Caco-2 (cell line): ENCODE measurements around the gene ARPC4. TPM values are rescaled to one million over a fixed set of nuclear protein-coding genes. Genes with fewer than 3 reads are reported as not detected.
A peak's percentile ranks its signal among the peaks of the same experiment; 100 is the strongest.

Experiments used
- BruUV-seq: library from RNA; stranded (reverse); fragments of 400-500 nt; replicated peaks from 2 replicates; lab custom pipeline; 2021; lab: Mats Ljungman, UMichigan
- CTCF ChIA-PET: fragments of 300-600 bp; sonication (Branson Sonifier 250); formaldehyde crosslinking; loops from one replicate; lab custom pipeline; 2022; ENCODE audit warnings: antibody characterized with exemption; lab: Charles Lee
- POLR2A ChIA-PET: fragments of 300-600 bp; sonication (Branson Sonifier 250); formaldehyde crosslinking; loops from one replicate; lab custom pipeline; 2022; ENCODE audit warnings: antibody characterized with exemption; lab: Charles Lee
- DNase-seq, 2 experiments: peaks; one replicate each; pipeline versions ENCODE4 v3.0.0 to v3.0.0-alpha.2; 2020 to 2022
- H3K27me3 ChIP-seq: replicated peaks from 2 replicates; pipeline ENCODE4 v1.6.0; 2011; ENCODE audit warnings: low read length; ENCODE audit not compliant: control insufficient read depth, insufficient read depth
- H3K36me3 ChIP-seq: 2 replicates; pipeline ENCODE4 v1.5.1; 2011; ENCODE audit warnings: low read length; ENCODE audit not compliant: control insufficient read depth, insufficient read depth
- H3K4me1 ChIP-seq: fragments of 250-450 bp; sonication (Bioruptor Pico); 2 replicates; pipeline ENCODE4 v1.5.1; 2020; ENCODE audit warnings: mild to moderate bottlenecking
- H3K4me3 ChIP-seq: 2 replicates; pipeline ENCODE4 v1.5.1; 2011; ENCODE audit warnings: low read depth, mild to moderate bottlenecking, control low read depth, low read length
- H3K9me3 ChIP-seq: fragments of 250-450 bp; sonication (Bioruptor Pico); 2 replicates; pipeline ENCODE4 v1.5.1; 2020; ENCODE audit warnings: mild to moderate bottlenecking, moderate library complexity
- H3K27ac Mint-ChIP-seq: one replicate; pipeline ENCODE4 v1.8.0; 2022; ENCODE audit warnings: mixed read lengths; ENCODE audit not compliant: unreplicated experiment
- H3K27me3 Mint-ChIP-seq: one replicate; pipeline ENCODE4 v1.8.0; 2022; ENCODE audit warnings: mixed read lengths; ENCODE audit not compliant: insufficient read depth, unreplicated experiment
- H3K36me3 Mint-ChIP-seq: one replicate; pipeline ENCODE4 v1.8.0; 2022; ENCODE audit warnings: mild to moderate bottlenecking, mixed read lengths; ENCODE audit not compliant: insufficient read depth, unreplicated experiment
- H3K4me1 Mint-ChIP-seq: one replicate; pipeline ENCODE4 v1.8.0; 2022; ENCODE audit warnings: low read depth, mixed read lengths; ENCODE audit not compliant: unreplicated experiment
- H3K4me3 Mint-ChIP-seq: one replicate; pipeline ENCODE4 v1.8.0; 2022; ENCODE audit warnings: mild to moderate bottlenecking, moderate library complexity, mixed read lengths; ENCODE audit not compliant: unreplicated experiment
- H3K9me3 Mint-ChIP-seq: one replicate; pipeline ENCODE4 v1.8.0; 2022; ENCODE audit warnings: mixed read lengths; ENCODE audit not compliant: unreplicated experiment
- intact Hi-C: fragments of 100-400 bp; cut with micrococcal nuclease; formaldehyde crosslinking; loops from one replicate; pipeline ENCODE4 v1.10.0; 2022; ENCODE audit not compliant: unreplicated experiment
- total RNA-seq: library from RNA; stranded (reverse); gene quantifications from 2 replicates; pipeline ENCODE4 v1.2.3, GENCODE V29; 2022
- TF ChIP-seq, protein P1 (sequence below), 2 experiments: fragments of 200-600 bp in 1 of 2; IDR thresholded peaks; 1 replicate in 1 of 2; 2 replicates in 1 of 2; pipeline versions ENCODE4 v1.5.1 to v1.8.0; 2011 to 2022; ENCODE audit warnings: antibody characterized with exemption in 1 of 2, control low read depth in 1 of 2, inconsistent platforms in 1 of 2, low read depth in 1 of 2, low read length in 1 of 2, mild to moderate bottlenecking in 1 of 2, moderate library complexity in 1 of 2; ENCODE audit not compliant: insufficient read depth in 1 of 2, severe bottlenecking in 1 of 2, unreplicated experiment in 1 of 2

Gene ARPC4
- total RNA-seq, 1 experiment from 2014 or later = 158 TPM

DNA sequence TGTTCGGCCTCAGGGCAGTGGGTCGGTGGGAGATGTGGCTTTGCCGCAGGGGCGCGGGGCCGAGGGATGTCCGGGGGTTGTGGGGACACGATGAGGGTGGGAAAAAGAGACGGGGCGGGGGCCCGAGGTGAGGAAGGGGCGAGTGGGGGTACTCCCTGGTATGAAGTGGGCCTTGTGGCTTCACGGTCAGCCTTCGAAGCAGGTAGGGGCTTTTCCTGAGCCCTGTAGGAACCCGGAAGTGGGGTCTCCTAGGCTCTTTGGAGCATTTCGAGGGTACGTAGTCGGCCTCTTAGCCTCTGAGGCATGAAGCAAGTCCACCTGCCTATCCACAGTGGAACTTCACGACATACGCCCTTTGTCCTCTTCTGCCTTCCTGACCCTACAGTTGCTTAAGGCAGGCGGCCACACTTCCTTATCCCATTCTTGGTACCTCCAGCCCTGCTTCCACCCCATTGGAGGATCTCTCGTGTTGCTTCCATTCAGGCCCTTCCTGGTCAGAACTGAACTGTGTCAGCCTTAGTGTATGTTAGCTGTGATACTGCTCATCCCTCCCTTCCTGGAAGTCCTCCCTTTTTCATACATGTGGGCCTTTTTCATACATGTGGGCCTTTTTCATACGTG lies 389 bp downstream of the ARPC4 start:
- H3K36me3 ChIP-seq = peaks cover 6% of the 10 kb centered on the region

DNA sequence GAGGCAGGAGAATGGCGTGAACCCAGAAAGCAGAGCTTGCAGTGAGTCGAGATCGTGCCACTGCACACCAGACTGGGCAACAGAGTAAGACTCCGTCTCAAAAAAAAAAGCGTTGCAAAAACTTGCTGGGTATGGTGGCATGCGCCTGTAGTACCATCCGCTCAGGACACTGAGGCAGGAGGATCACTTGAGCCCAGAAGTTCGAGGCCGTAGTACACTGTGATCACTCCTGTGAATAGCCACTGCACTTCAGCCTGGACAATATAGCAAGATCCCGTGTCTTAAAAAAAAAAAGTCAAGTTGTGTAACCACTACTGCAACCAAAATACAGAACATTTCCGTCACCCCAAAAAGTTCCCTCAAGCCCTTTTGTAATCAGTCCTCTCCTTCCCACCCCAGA lies 1.5 kb downstream of the ARPC4 start:
- 0 out of 2 replicates have a peak, but pooled peaks cover 6% of the 10 kb centered on the region for H3K4me1 ChIP-seq
- H3K36me3 ChIP-seq = peaks cover 4% of the 10 kb centered on the region
- Mint-ChIP-seq H3K27ac (no peak overlapping the region), H3K36me3 (peaks cover 77% of the 10 kb centered on the region), H3K4me3 (peak overlapping the region; percentile 92), H3K27me3 (no peaks in the 10 kb centered on the region), H3K9me3 (no peaks in the 10 kb centered on the region), H3K4me1 (peaks cover 6% of the 10 kb centered on the region)
- no peaks in the 10 kb centered on the region for H3K27me3 ChIP-seq
- H3K4me3 ChIP-seq = no peak overlapping the region
- intact Hi-C loops = no loop called here
- TF ChIP-seq, protein P1, sequence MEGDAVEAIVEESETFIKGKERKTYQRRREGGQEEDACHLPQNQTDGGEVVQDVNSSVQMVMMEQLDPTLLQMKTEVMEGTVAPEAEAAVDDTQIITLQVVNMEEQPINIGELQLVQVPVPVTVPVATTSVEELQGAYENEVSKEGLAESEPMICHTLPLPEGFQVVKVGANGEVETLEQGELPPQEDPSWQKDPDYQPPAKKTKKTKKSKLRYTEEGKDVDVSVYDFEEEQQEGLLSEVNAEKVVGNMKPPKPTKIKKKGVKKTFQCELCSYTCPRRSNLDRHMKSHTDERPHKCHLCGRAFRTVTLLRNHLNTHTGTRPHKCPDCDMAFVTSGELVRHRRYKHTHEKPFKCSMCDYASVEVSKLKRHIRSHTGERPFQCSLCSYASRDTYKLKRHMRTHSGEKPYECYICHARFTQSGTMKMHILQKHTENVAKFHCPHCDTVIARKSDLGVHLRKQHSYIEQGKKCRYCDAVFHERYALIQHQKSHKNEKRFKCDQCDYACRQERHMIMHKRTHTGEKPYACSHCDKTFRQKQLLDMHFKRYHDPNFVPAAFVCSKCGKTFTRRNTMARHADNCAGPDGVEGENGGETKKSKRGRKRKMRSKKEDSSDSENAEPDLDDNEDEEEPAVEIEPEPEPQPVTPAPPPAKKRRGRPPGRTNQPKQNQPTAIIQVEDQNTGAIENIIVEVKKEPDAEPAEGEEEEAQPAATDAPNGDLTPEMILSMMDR (IDR thresholded peaks at IDR 0.05; ENCODE audit: insufficient read depth in 1 of 2, low read depth in 1 of 2, low read length in 1 of 2, severe bottlenecking in 1 of 2, unreplicated experiment in 1 of 2) = no peak
- CTCF ChIA-PET = no interaction called here
- no TSS peak for BruUV-seq
- no peak for DNase-seq
- H3K9me3 ChIP-seq = no peaks in the 10 kb centered on the region
- POLR2A ChIA-PET = no interaction called here

More for the DNA sequence above, 389 bp downstream of the ARPC4 start:
- ChIA-PET CTCF (interaction anchor here (0.8 to 1.5 kb wide), 6 partner anchors 11 to 153 kb away, joined by 3 to 6 read pairs (median 4); partner anchors contain the start of genes BRPF1 and OGG1), POLR2A (interaction anchor here (0.5 to 1.4 kb wide), 19 partner anchors 11 to 455 kb away, joined by 3 to 14 read pairs (median 4); partner anchors contain the start of genes FANCD2, IL17RE, MTMR14 and OGG1)
- Mint-ChIP-seq H3K4me3 (peak overlapping the region; percentile 92), H3K4me1 (peaks cover 6% of the 10 kb centered on the region), H3K36me3 (peaks cover 78% of the 10 kb centered on the region), H3K27ac (peak overlapping the region; percentile 100), H3K9me3 (no peaks in the 10 kb centered on the region), H3K27me3 (no peaks in the 10 kb centered on the region)
- peak overlapping the region; percentile 80 for H3K4me3 ChIP-seq
- 0 out of 2 replicates have a peak, but pooled peaks cover 6% of the 10 kb centered on the region for H3K4me1 ChIP-seq
- intact Hi-C loops = no loop called here
- TF ChIP-seq, protein P1 (IDR thresholded peaks at IDR 0.05; ENCODE audit: insufficient read depth in 1 of 2, low read depth in 1 of 2, low read length in 1 of 2, severe bottlenecking in 1 of 2, unreplicated experiment in 1 of 2) = no peak
- TSS peak; percentile 49 for BruUV-seq
- peak; percentile 50 to 69 for DNase-seq
- H3K27me3 ChIP-seq = no peaks in the 10 kb centered on the region
- no peaks in the 10 kb centered on the region for H3K9me3 ChIP-seq

DNA sequence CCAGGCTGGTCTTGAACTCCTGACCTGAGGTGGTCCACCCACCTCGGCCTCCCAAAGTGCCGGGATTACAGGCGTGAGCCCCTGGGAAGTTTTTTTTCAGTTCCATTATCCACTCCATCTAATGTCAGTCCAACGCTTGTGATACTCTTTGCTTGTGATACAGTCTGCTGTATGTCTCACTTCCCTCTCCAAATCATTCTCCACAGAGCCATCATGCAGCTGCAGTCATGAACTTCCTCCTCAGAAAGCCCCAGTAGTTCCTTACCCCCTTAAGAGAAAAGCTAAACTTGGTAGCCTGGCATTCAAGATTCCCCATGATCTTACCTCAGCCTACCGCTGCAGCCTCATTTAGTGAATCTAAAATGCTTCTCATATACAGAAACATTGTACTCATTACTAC lies 2.3 kb downstream of the ARPC4 start:
- H3K9me3 ChIP-seq = no peaks in the 10 kb centered on the region
- Mint-ChIP-seq H3K36me3 (peaks cover 84% of the 10 kb centered on the region), H3K4me1 (peaks cover 6% of the 10 kb centered on the region), H3K9me3 (no peaks in the 10 kb centered on the region), H3K4me3 (peak overlapping the region; percentile 54), H3K27ac (peak overlapping the region; percentile 19), H3K27me3 (no peaks in the 10 kb centered on the region)
- H3K36me3 ChIP-seq = peaks cover 6% of the 10 kb centered on the region
- ChIA-PET POLR2A (no interaction called here), CTCF (no interaction called here)
- TF ChIP-seq, protein P1 (IDR thresholded peaks at IDR 0.05; ENCODE audit: insufficient read depth in 1 of 2, low read depth in 1 of 2, low read length in 1 of 2, severe bottlenecking in 1 of 2, unreplicated experiment in 1 of 2) = no peak
- H3K27me3 ChIP-seq = no peaks in the 10 kb centered on the region
- H3K4me1 ChIP-seq = 0 out of 2 replicates have a peak, but pooled peaks cover 6% of the 10 kb centered on the region
- no peak for DNase-seq
- intact Hi-C loops = no loop called here
- no peak overlapping the region for H3K4me3 ChIP-seq
- BruUV-seq = no TSS peak
